ENCODE results near the gene TMBIM1. TPM values are rescaled to one million over a fixed set of nuclear protein-coding genes. Genes with fewer than 3 reads are reported as not detected.

The TMBIM1 gene
- total RNA-seq, 1 experiment from 2014 or later = 23.3 TPM

DNA sequence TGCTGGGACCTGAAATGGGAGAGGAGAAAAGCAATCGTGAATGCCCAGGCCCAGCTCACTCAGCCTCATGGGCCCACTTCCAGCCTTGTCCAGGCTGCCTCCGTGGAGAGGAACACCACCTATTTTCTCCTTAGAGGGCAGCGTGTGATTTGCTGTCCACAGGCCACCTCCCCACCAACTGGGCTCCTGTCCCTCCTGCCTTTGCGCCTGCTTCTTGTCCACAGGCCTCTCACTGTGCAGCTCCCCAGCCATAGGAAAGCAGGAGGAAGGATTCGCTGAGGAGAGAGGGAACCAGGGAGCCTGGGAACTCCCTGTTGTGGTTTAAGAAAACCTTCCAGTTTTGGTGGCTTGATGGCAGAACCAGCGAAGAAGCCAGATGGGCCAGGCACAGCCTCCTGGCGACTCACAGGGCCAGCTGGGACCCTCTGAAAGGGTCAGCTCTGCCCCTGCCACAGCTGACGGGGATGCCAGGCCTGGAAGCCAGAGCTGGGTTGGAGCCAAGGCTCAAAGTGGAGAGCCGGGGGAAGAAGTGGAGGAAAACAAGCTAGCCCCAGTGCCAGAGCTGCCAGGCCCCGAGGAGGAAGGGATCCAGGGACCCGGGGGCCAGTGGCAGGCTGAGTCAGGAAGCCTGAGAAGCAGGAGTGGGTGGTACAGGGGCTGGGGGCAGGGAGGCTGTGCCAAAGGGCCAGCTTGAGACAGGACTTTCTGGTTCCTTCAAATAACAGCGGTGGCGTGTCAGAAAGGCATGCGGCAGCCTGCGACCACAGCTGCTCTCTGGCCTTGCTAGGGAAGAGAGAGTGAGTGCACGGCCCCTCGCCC, 9.9 kb downstream of the TMBIM1 start:
- no peaks in the 10 kb centered on the region for H3K79me2 ChIP-seq (ENCODE audit: low read length)
- no peaks in the 10 kb centered on the region for H3K36me3 ChIP-seq (ENCODE audit: insufficient read depth, low read length)

GRCh38 chr2:218281449-218281848, 10.9 kb downstream of the TMBIM1 start:
- Histone ChIP-seq H2AFZ (ENCODE audit: low read length) (no peak overlapping the region), H3K27me3 (ENCODE audit: low read length) (no peaks in the 10 kb centered on the region), H3K4me3 (ENCODE audit: low read length) (no peak overlapping the region), H3K4me2 (ENCODE audit: low read depth, low read length, poor library complexity, severe bottlenecking) (no peak overlapping the region), H3K27ac (ENCODE audit: low read length) (no peak overlapping the region), H3K4me1 (ENCODE audit: low read length) (peaks cover 13% of the 10 kb centered on the region), H3K36me3 (ENCODE audit: insufficient read depth, low read length) (no peaks in the 10 kb centered on the region), H3K79me2 (ENCODE audit: low read length) (no peaks in the 10 kb centered on the region), H3K9ac (ENCODE audit: low read length) (no peak overlapping the region), H3K9me2 (replicated peaks; ENCODE audit: insufficient read depth, low read length) (no peaks in the 10 kb centered on the region), H4K20me1 (ENCODE audit: insufficient read depth, low read depth, low read length) (no peaks in the 10 kb centered on the region), H3K9me3 (ENCODE audit: low read length) (no peaks in the 10 kb centered on the region)
- no peak for DNase-seq

More for the DNA sequence above, 9.9 kb downstream of the TMBIM1 start:
- Histone ChIP-seq H3K4me3 (ENCODE audit: low read length) (no peak overlapping the region), H3K27ac (ENCODE audit: low read length) (no peak overlapping the region), H3K4me2 (ENCODE audit: low read depth, low read length, poor library complexity, severe bottlenecking) (no peak overlapping the region), H2AFZ (ENCODE audit: low read length) (no peak overlapping the region), H3K9me2 (replicated peaks; ENCODE audit: insufficient read depth, low read length) (no peaks in the 10 kb centered on the region), H3K27me3 (ENCODE audit: low read length) (no peaks in the 10 kb centered on the region), H3K9me3 (ENCODE audit: low read length) (no peaks in the 10 kb centered on the region), H3K9ac (ENCODE audit: low read length) (no peak overlapping the region), H4K20me1 (ENCODE audit: insufficient read depth, low read depth, low read length) (no peaks in the 10 kb centered on the region), H3K4me1 (ENCODE audit: low read length) (peaks cover 22% of the 10 kb centered on the region)
- no peak for DNase-seq

DNA sequence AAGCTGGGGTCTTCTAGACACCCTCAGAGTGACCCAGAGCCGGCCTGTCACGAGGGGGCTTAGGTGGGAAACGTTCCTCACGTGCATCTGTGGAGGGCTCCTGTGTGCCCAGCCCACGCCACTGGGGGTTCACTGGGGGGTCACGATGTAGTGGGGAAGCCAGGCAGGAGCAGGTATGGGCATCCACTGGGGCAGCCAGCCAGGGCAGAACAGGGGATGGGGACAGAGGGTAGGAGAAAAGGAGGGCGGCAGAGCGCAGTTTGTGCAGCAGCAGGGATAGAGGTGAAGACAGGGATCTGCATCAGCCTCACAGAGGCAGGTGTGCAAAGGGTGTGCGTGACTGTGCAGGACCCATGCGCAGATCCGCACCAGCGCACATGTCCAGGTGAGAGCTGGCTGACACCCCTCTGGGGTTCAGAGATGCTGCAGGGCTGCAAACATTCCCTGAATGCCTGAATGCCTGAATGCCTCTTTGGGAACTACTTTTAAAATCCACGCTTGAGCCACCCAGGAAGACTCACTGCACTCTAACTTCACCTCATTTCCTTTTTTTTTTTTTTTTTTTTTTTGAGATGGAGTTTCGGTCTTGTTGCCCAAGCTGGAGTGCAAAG, 11.9 kb downstream of the TMBIM1 start:
- no peak for DNase-seq
- H2AFZ ChIP-seq (ENCODE audit: low read length) = no peak overlapping the region
- no peaks in the 10 kb centered on the region for H3K36me3 ChIP-seq (ENCODE audit: insufficient read depth, low read length)
- H3K4me1 ChIP-seq (ENCODE audit: low read length) = 0 out of 2 replicates have a peak, but pooled peaks cover 2% of the 10 kb centered on the region
- no peaks in the 10 kb centered on the region for H3K27me3 ChIP-seq (ENCODE audit: low read length)
- H3K4me2 ChIP-seq (ENCODE audit: low read depth, low read length, poor library complexity, severe bottlenecking) = no peak overlapping the region
- no peaks in the 10 kb centered on the region for H3K9me3 ChIP-seq (ENCODE audit: low read length)
- no peaks in the 10 kb centered on the region for H3K79me2 ChIP-seq (ENCODE audit: low read length)
- no peaks in the 10 kb centered on the region for H3K9me2 ChIP-seq (replicated peaks; ENCODE audit: insufficient read depth, low read length)
- no peak overlapping the region for H3K27ac ChIP-seq (ENCODE audit: low read length)
- H3K9ac ChIP-seq (ENCODE audit: low read length) = no peak overlapping the region
- no peaks in the 10 kb centered on the region for H4K20me1 ChIP-seq (ENCODE audit: insufficient read depth, low read depth, low read length)
- no peak overlapping the region for H3K4me3 ChIP-seq (ENCODE audit: low read length)

GRCh38 chr2:218278531-218279360, 13.6 kb downstream of the TMBIM1 start:
- DNase-seq = no peak
- H3K4me2 ChIP-seq (ENCODE audit: low read depth, low read length, poor library complexity, severe bottlenecking) = no peak overlapping the region
- H3K9me3 ChIP-seq (ENCODE audit: low read length) = no peaks in the 10 kb centered on the region
- H2AFZ ChIP-seq (ENCODE audit: low read length) = no peak overlapping the region
- no peaks in the 10 kb centered on the region for H4K20me1 ChIP-seq (ENCODE audit: insufficient read depth, low read depth, low read length)
- H3K9me2 ChIP-seq (replicated peaks; ENCODE audit: insufficient read depth, low read length) = no peaks in the 10 kb centered on the region
- no peaks in the 10 kb centered on the region for H3K4me1 ChIP-seq (ENCODE audit: low read length)
- no peaks in the 10 kb centered on the region for H3K27me3 ChIP-seq (ENCODE audit: low read length)
- no peaks in the 10 kb centered on the region for H3K79me2 ChIP-seq (ENCODE audit: low read length)
- H3K9ac ChIP-seq (ENCODE audit: low read length) = no peak overlapping the region
- H3K27ac ChIP-seq (ENCODE audit: low read length) = no peak overlapping the region
- H3K4me3 ChIP-seq (ENCODE audit: low read length) = no peak overlapping the region
- H3K36me3 ChIP-seq (ENCODE audit: insufficient read depth, low read length) = peaks cover 6% of the 10 kb centered on the region; the same call in 1 of the 2 replicates

GRCh38 chr2:218277921-218278320, 14.4 kb downstream of the TMBIM1 start:
- no peaks in the 10 kb centered on the region for H3K27me3 ChIP-seq (ENCODE audit: low read length)
- no peak overlapping the region for H3K4me3 ChIP-seq (ENCODE audit: low read length)
- peaks cover 8% of the 10 kb centered on the region; the same call in 1 of the 2 replicates for H3K36me3 ChIP-seq (ENCODE audit: insufficient read depth, low read length)
- no peak overlapping the region for H3K4me2 ChIP-seq (ENCODE audit: low read depth, low read length, poor library complexity, severe bottlenecking)
- H3K9ac ChIP-seq (ENCODE audit: low read length) = no peak overlapping the region
- no peak for DNase-seq
- no peaks in the 10 kb centered on the region for H3K9me3 ChIP-seq (ENCODE audit: low read length)
- H2AFZ ChIP-seq (ENCODE audit: low read length) = no peak overlapping the region
- no peaks in the 10 kb centered on the region for H3K9me2 ChIP-seq (replicated peaks; ENCODE audit: insufficient read depth, low read length)
- no peaks in the 10 kb centered on the region for H3K79me2 ChIP-seq (ENCODE audit: low read length)
- H4K20me1 ChIP-seq (ENCODE audit: insufficient read depth, low read depth, low read length) = no peaks in the 10 kb centered on the region
- no peak overlapping the region for H3K27ac ChIP-seq (ENCODE audit: low read length)
- H3K4me1 ChIP-seq (ENCODE audit: low read length) = peaks cover 3% of the 10 kb centered on the region

- H3K36me3 ChIP-seq (ENCODE audit: insufficient read depth, low read length) = peaks cover 8% of the 10 kb centered on the region; the same call in 1 of the 2 replicates
- H3K4me3 ChIP-seq (ENCODE audit: low read length) = no peak overlapping the region
- no peaks in the 10 kb centered on the region for H3K27me3 ChIP-seq (ENCODE audit: low read length)
- H2AFZ ChIP-seq (ENCODE audit: low read length) = no peak overlapping the region
- no peak overlapping the region for H3K9ac ChIP-seq (ENCODE audit: low read length)
- no peak overlapping the region for H3K4me2 ChIP-seq (ENCODE audit: low read depth, low read length, poor library complexity, severe bottlenecking)
- no peaks in the 10 kb centered on the region for H3K79me2 ChIP-seq (ENCODE audit: low read length)
- H3K9me3 ChIP-seq (ENCODE audit: low read length) = no peaks in the 10 kb centered on the region
- H3K27ac ChIP-seq (ENCODE audit: low read length) = no peak overlapping the region
- H3K4me1 ChIP-seq (ENCODE audit: low read length) = peaks cover 10% of the 10 kb centered on the region
- no peaks in the 10 kb centered on the region for H3K9me2 ChIP-seq (replicated peaks; ENCODE audit: insufficient read depth, low read length)
- 0 out of 2 replicates have a peak, but pooled peaks cover 1% of the 10 kb centered on the region for H4K20me1 ChIP-seq (ENCODE audit: insufficient read depth, low read depth, low read length)
- no peak for DNase-seq
Measured at GRCh38 chr2:218276986-218277755, 15.1 kb downstream of the TMBIM1 start.

DNA sequence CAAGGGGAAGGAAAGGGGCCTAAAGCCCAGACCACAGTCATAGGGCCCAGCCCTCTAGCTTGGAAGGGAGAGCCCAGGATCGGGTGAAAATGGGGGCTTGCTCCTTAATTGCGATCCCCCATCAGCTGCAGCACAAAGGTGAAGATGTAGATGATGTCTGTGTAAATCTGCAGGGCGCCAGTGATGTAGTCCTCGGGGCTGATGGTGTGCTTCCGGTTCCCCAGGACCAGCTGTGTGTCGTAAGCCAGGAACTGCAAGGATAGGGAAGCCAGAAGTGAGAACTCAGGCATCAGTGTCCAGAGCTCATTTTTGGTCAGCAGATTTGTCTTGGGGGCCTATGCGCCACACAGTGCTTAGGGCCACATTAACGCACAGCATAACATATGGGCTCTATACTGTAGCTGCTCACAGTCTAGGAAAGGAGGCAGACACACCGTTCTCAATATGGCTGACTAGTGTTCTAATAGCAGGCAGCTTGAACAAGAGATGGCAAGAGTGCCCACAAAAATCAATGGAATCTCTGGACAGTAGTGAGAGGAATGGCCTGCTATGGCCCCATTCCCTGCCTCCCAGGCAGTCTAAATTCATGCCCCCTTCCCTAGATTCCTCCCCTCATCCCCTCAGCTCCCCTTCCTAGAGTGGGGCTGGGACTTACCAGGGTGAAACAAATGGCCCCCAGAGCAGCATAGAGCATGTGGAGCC, 16.8 kb downstream of the TMBIM1 start:
- H4K20me1 ChIP-seq (ENCODE audit: insufficient read depth, low read depth, low read length) = 0 out of 2 replicates have a peak, but pooled peaks cover 4% of the 10 kb centered on the region
- H3K9me3 ChIP-seq (ENCODE audit: low read length) = no peaks in the 10 kb centered on the region
- H3K27me3 ChIP-seq (ENCODE audit: low read length) = no peaks in the 10 kb centered on the region
- H3K27ac ChIP-seq (ENCODE audit: low read length) = no peak overlapping the region
- no peak overlapping the region for H3K9ac ChIP-seq (ENCODE audit: low read length)
- peaks cover 21% of the 10 kb centered on the region for H3K4me1 ChIP-seq (ENCODE audit: low read length)
- H3K4me3 ChIP-seq (ENCODE audit: low read length) = no peak overlapping the region
- no peak for DNase-seq
- peaks cover 7% of the 10 kb centered on the region; the same call in 1 of the 2 replicates for H3K79me2 ChIP-seq (ENCODE audit: low read length)
- H3K9me2 ChIP-seq (replicated peaks; ENCODE audit: insufficient read depth, low read length) = no peaks in the 10 kb centered on the region
- peaks cover 8% of the 10 kb centered on the region; the same call in 1 of the 2 replicates for H3K36me3 ChIP-seq (ENCODE audit: insufficient read depth, low read length)
- H2AFZ ChIP-seq (ENCODE audit: low read length) = no peak overlapping the region
- no peak overlapping the region for H3K4me2 ChIP-seq (ENCODE audit: low read depth, low read length, poor library complexity, severe bottlenecking)

Measured in Karpas-422 (cell line).